HG03025 (cell line): Measurements from ENCODE around the gene TMEM95.
"Not testable (repeated sequence)": the region's sequence is repeated elsewhere in the genome, so short reads cannot be mapped to it uniquely, and the experiment has no call there.

Experiments
- ATAC-seq: cut with Tn5 transposase; IDR thresholded peaks from one replicate; pipeline ENCODE4 v1.9.1; 2021; ENCODE audit warnings: mild to moderate bottlenecking, moderate library complexity; ENCODE audit not compliant: unreplicated experiment, low FRiP score

Gene TMEM95

GRCh38 chr17:7323731-7324437 lies 31.1 kb upstream of the TMEM95 start:
- ATAC-seq, result no peak

- no peak for ATAC-seq
Observed at GRCh38 chr17:7324438-7324779, 30.5 kb upstream of the TMEM95 start.

GRCh38 chr17:7325031-7325528 lies 29.9 kb upstream of the TMEM95 start:
- ATAC-seq, result no peak

GRCh38 chr17:7326186-7326585 lies 28.8 kb upstream of the TMEM95 start:
- no peak for ATAC-seq

- no peak for ATAC-seq
Observed at GRCh38 chr17:7327056-7327455, 27.9 kb upstream of the TMEM95 start.

GRCh38 chr17:7327501-7327900 lies 27.5 kb upstream of the TMEM95 start:
- no peak for ATAC-seq

- ATAC-seq, result no peak
Observed at GRCh38 chr17:7328009-7328408, 26.9 kb upstream of the TMEM95 start.

- ATAC-seq, result peak; percentile 4
Observed at GRCh38 chr17:7328840-7329373, 26.0 kb upstream of the TMEM95 start, which contains the start of gene NEURL4. NEURL4 (minus strand) TSS chr17:7329335; CDS start chr17:7329312, 23 bp downstream.

GRCh38 chr17:7329374-7329996 lies 25.5 kb upstream of the TMEM95 start:
- ATAC-seq, result peak; percentile 49

- ATAC-seq, result peak; percentile 32
Observed at GRCh38 chr17:7329997-7330637, 24.8 kb upstream of the TMEM95 start.

- no peak for ATAC-seq
Observed at GRCh38 chr17:7330638-7331015, 24.3 kb upstream of the TMEM95 start.

- ATAC-seq, result no peak
Observed at GRCh38 chr17:7332111-7332510, 22.8 kb upstream of the TMEM95 start.

- not testable (repeated sequence) for ATAC-seq
Observed at GRCh38 chr17:7332600-7333069, 22.3 kb upstream of the TMEM95 start.

- ATAC-seq, result no peak
Observed at GRCh38 chr17:7334938-7335538, 19.9 kb upstream of the TMEM95 start.

GRCh38 chr17:7335765-7336164 lies 19.2 kb upstream of the TMEM95 start:
- not testable (repeated sequence) for ATAC-seq

GRCh38 chr17:7336240-7337175 lies 18.4 kb upstream of the TMEM95 start, which contains the start of gene ACAP1:
ACAP1 (plus strand) TSS chr17:7336529; CDS start chr17:7336735, 206 bp downstream.
- ATAC-seq, result no peak

GRCh38 chr17:7337600-7337999 lies 17.4 kb upstream of the TMEM95 start:
- not testable (repeated sequence) for ATAC-seq

GRCh38 chr17:7340179-7340578 lies 14.8 kb upstream of the TMEM95 start:
- no peak for ATAC-seq

GRCh38 chr17:7341842-7342241 lies 13.1 kb upstream of the TMEM95 start:
- ATAC-seq, result no peak

- ATAC-seq, result no peak
Observed at GRCh38 chr17:7343250-7343649, 11.7 kb upstream of the TMEM95 start.
